K562 (cell line): ENCODE measurements around the gene SEC24C. TPM values are rescaled to one million over a fixed set of nuclear protein-coding genes. Genes with fewer than 3 reads are reported as not detected.

Experiments used
- CBX5 ChIP-seq: IDR thresholded peaks from 2 replicates; pipeline ENCODE4 v1.6.1; 2014; ENCODE audit warnings: low read depth, borderline replicate concordance
- E2F8 ChIP-seq: fragments of 450-650 bp; IDR thresholded peaks from 2 replicates; pipeline ENCODE4 v1.7.1; 2018; ENCODE audit warnings: mild to moderate bottlenecking, low read depth; ENCODE audit not compliant: partially characterized antibody
- GABPA ChIP-seq: fragments of 200-800 bp; sonication (Bioruptor generic); conservative IDR thresholded peaks from 2 replicates; pipeline ENCODE4 v1.6.1; 2016; ENCODE audit warnings: low read depth, missing genetic modification characterization, missing compliant biosample characterization
- HNRNPLL ChIP-seq: fragments of 200-400 bp; formaldehyde crosslinking; IDR thresholded peaks from 2 replicates; pipeline ENCODE4 v1.6.1; 2017; ENCODE audit warnings: low read length, low read depth, mild to moderate bottlenecking; ENCODE audit not compliant: poor library complexity, severe bottlenecking
- KAT7 ChIP-seq: sonication (generic); formaldehyde crosslinking; IDR thresholded peaks from 2 replicates; pipeline ENCODE4 v1.8.0; 2022; ENCODE audit warnings: missing genetic modification reagents, mild to moderate bottlenecking, borderline replicate concordance
- MBD2 ChIP-seq: sonication (generic); IDR thresholded peaks from 2 replicates; pipeline ENCODE4 v1.6.1; 2016; ENCODE audit warnings: low read depth, borderline replicate concordance
- PATZ1 ChIP-seq: fragments of 250-450 bp; sonication (Bioruptor Pico); IDR thresholded peaks from 2 replicates; pipeline ENCODE4 v1.5.0; 2020; ENCODE audit warnings: mild to moderate bottlenecking, borderline replicate concordance
- PHF8 ChIP-seq: fragments of 200-600 bp; sonication (generic); IDR thresholded peaks from 2 replicates; pipeline ENCODE4 v1.6.1; 2012; ENCODE audit warnings: mixed run types, mild to moderate bottlenecking, inconsistent platforms, low read length, moderate library complexity, borderline replicate concordance
- RBM14 ChIP-seq: fragments of 200-400 bp; formaldehyde crosslinking; IDR thresholded peaks from 2 replicates; pipeline ENCODE4 v1.6.1; 2018; ENCODE audit warnings: low read depth, mild to moderate bottlenecking, low read length, moderate library complexity, borderline replicate concordance; ENCODE audit not compliant: insufficient read depth
- RBM39 ChIP-seq: fragments of 200-400 bp; formaldehyde crosslinking; optimal IDR thresholded peaks from 2 replicates; pipeline ENCODE3; 2018; ENCODE audit warnings: low read depth, low read length
- SRF ChIP-seq, 2 experiments: fragments of 250-450, 450-650 bp in 1 of 2; sonication (Bioruptor Pico) in 1 of 2; sonication (generic) in 1 of 2; formaldehyde crosslinking; IDR thresholded peaks; 2 replicates each; pipeline versions ENCODE4 v1.5.0 to v1.5.1; 2020 to 2022; ENCODE audit warnings: mild to moderate bottlenecking in 1 of 2, missing genetic modification reagents in 1 of 2
- THRA ChIP-seq: fragments of 450-650 bp; IDR thresholded peaks from 2 replicates; pipeline ENCODE4 v1.6.1; 2017; ENCODE audit warnings: mild to moderate bottlenecking, moderate library complexity
- U2AF1 ChIP-seq: fragments of 200-400 bp; formaldehyde crosslinking; optimal IDR thresholded peaks from 2 replicates; pipeline ENCODE3; 2017; ENCODE audit warnings: mild to moderate bottlenecking, low read depth, low read length, moderate library complexity
- ZNF133 ChIP-seq: fragments of 250-450 bp; sonication (Bioruptor Pico); IDR thresholded peaks from 2 replicates; pipeline ENCODE4 v1.4.0; 2020; ENCODE audit warnings: mild to moderate bottlenecking
- ZNF134 ChIP-seq: fragments of 250-450 bp; sonication (Bioruptor Pico); conservative IDR thresholded peaks from 2 replicates; pipeline ENCODE4 v1.4.0; 2020
- ZNF232 ChIP-seq: sonication (generic); formaldehyde crosslinking; IDR thresholded peaks from 2 replicates; pipeline ENCODE4 v1.8.0; 2022; ENCODE audit warnings: mild to moderate bottlenecking, missing genetic modification reagents
- ZNF277 ChIP-seq: fragments of 250-450 bp; sonication (Bioruptor Pico); IDR thresholded peaks from 2 replicates; pipeline ENCODE4 v1.8.0; 2022; ENCODE audit warnings: inconsistent platforms, mild to moderate bottlenecking, moderate library complexity, borderline replicate concordance
- polyA plus RNA-seq, 8 experiments: library from polyadenylated mRNA; depleted of rRNA in 4 of 8; stranded (reverse) in 5 of 8; unstranded in 3 of 8; fragments of >200 nt; fragmentation: Nextera tagmentation in 2 of 8; fragmentation: Illumina TruSeq in 1 of 8; extraction: Ambion mirVana in 2 of 8; extraction: Trizol in 1 of 8; gene quantifications; 2 replicates each; pipeline versions ENCODE4 v1.2.1 to v1.2.3, GENCODE V29; 2011 to 2014; ENCODE audit warnings: inconsistent platforms in 1 of 8, missing spikeins in 1 of 8
- total RNA-seq, 7 experiments: library from RNA; depleted of rRNA in 6 of 7; stranded (reverse); fragments of >200 nt in 6 of 7; fragmentation: Illumina TruSeq in 2 of 7; extraction: Trizol in 2 of 7; gene quantifications; 2 replicates each; pipeline versions ENCODE4 v1.2.1 to v1.2.3, GENCODE V29; 2011 to 2021; ENCODE audit warnings: low replicate concordance in 1 of 7

SEC24C gene
- total and polyA plus RNA-seq, 9 of the 15 experiments (the other 6 are each of a cell fraction or from before 2014, with no cell fraction given), result 19.0 to 115 (median 70.5) TPM

- TF ChIP-seq E2F8, result peak; percentile 91
- TF ChIP-seq PATZ1 (CRISPR knock-in tag), result peak; percentile 79; the same call in 1 of the 2 replicates
- no peak for TF ChIP-seq RBM14
- no peak for TF ChIP-seq ZNF133 (CRISPR knock-in tag)
- TF ChIP-seq ZNF134 (CRISPR knock-in tag), result no peak
- peak; percentile 89 for TF ChIP-seq HNRNPLL
- TF ChIP-seq PHF8, result peak; percentile 77; the same call in 1 of the 2 replicates
- TF ChIP-seq CBX5, result no peak
- TF ChIP-seq RBM39, result no peak
- peak; percentile 5; the same call in 1 of the 2 replicates for TF ChIP-seq KAT7 (CRISPR knock-in tag)
- no peak for TF ChIP-seq ZNF277 (CRISPR knock-in tag)
- peak; percentile 80 for TF ChIP-seq GABPA (tag)
- TF ChIP-seq THRA, result no peak
- peak; percentile 94 for TF ChIP-seq U2AF1
- no peak; the same call in 1 of the 2 replicates for TF ChIP-seq ZNF232 (CRISPR knock-in tag)
- peak; percentile 53; the same call in 1 of the 2 replicates for TF ChIP-seq MBD2
- TF ChIP-seq SRF (CRISPR knock-in tag; IDR thresholded peaks at IDR 0.05), result peak in 1 of 2 experiments; percentile 17; a peak in 1 of 4 replicates
Measured at GRCh38 chr10:73772281-73773151, 28.3 kb downstream of the SEC24C start (continued).
